HepG2 (cell line): Measurements from ENCODE around the gene POLR1H. TPM values are rescaled to one million over a fixed set of nuclear protein-coding genes. Genes with fewer than 3 reads are reported as not detected.
A peak's percentile ranks its signal among the peaks of the same experiment; 100 is the strongest.

Experiments used
- ATAC-seq: fragments of 200-7000 bp; cut with Tn5 transposase; 3 replicates; pipeline ENCODE4 v1.9.1; 2020; ENCODE audit warnings: mild to moderate bottlenecking, moderate library complexity
- BruUV-seq: library from RNA; stranded (reverse); fragments of 400-500 nt; replicated peaks from 2 replicates; lab custom pipeline; 2021; lab: Mats Ljungman, UMichigan
- CTCF ChIA-PET: fragments of 300-600 bp; formaldehyde crosslinking; extraction: SDS; loops from one replicate; lab custom pipeline; 2021; ENCODE audit warnings: low total read pairs, inconsistent platforms, low intra/inter-chr PET ratio; lab: Yijun Ruan, JAX
- POLR2A ChIA-PET: fragments of 350-600 bp; sonication (Branson Sonifier 250); formaldehyde crosslinking; loops from one replicate; lab custom pipeline; 2020; ENCODE audit warnings: antibody characterized with exemption, inconsistent platforms; lab: Yijun Ruan, JAX
- DNase-seq: peaks from one replicate; pipeline ENCODE4 v3.0.0-alpha.2; 2015; ENCODE audit warnings: low spot score
- FAIRE-seq: peaks from 3 replicates; lab custom pipeline; 2011; peaks lifted over from hg19 to GRCh38; lab: Jason Lieb, UNC
- H2AFZ ChIP-seq: one replicate; pipeline ENCODE4 v1.6.1; 2011; ENCODE audit warnings: low read length, inconsistent platforms
- H3K27ac ChIP-seq: fragments of 300-600 bp; 3 replicates; pipeline ENCODE4 v1.8.0; 2011; ENCODE audit warnings: mixed run types, mild to moderate bottlenecking, mixed read lengths, low read length, inconsistent platforms; ENCODE audit not compliant: insufficient read depth; ENCODE audit errors: extremely low read length
- H3K27me3 ChIP-seq, 2 experiments: fragments of 200-600 bp in 1 of 2; 2 replicates in 1 of 2; 3 replicates in 1 of 2; pipeline versions ENCODE4 v1.6.0 to v1.8.0; 2011; ENCODE audit warnings: low read length in 2 of 2, mild to moderate bottlenecking in 2 of 2, moderate library complexity in 2 of 2, inconsistent platforms in 1 of 2; ENCODE audit not compliant: insufficient read depth in 2 of 2, control insufficient read depth in 1 of 2
- H3K36me3 ChIP-seq, 2 experiments: fragments of 200-600 bp in 1 of 2; replicated peaks in 1 of 2; 2 replicates in 1 of 2; 3 replicates in 1 of 2; pipeline versions ENCODE4 v1.5.1 to v1.8.0; 2011; ENCODE audit warnings: low read length in 2 of 2, inconsistent platforms in 1 of 2; ENCODE audit not compliant: insufficient read depth in 2 of 2, control insufficient read depth in 1 of 2
- H3K4me1 ChIP-seq: 2 replicates; pipeline ENCODE4 v1.5.1; 2012; ENCODE audit warnings: low read length, inconsistent platforms; ENCODE audit not compliant: insufficient read depth
- H3K4me2 ChIP-seq: 2 replicates; pipeline ENCODE4 v1.6.0; 2011; ENCODE audit warnings: low read depth, low read length, inconsistent platforms
- H3K4me3 ChIP-seq, 3 experiments: fragments of 200-600 bp in 1 of 3; sonication (generic), shearing (Covaris generic) in 1 of 3; replicated peaks in 1 of 3; 2 replicates each; pipeline ENCODE4 v1.5.1; 2011 to 2016; ENCODE audit warnings: low read length in 3 of 3, inconsistent platforms in 2 of 3, low read depth in 2 of 3, mild to moderate bottlenecking in 2 of 3, control low read depth in 1 of 3, mixed read lengths in 1 of 3; ENCODE audit not compliant: insufficient read depth in 1 of 3
- H3K79me2 ChIP-seq: one replicate; pipeline ENCODE4 v1.6.1; 2011; ENCODE audit warnings: low read length, inconsistent platforms; ENCODE audit not compliant: insufficient read depth
- H3K9ac ChIP-seq: 2 replicates; pipeline ENCODE4 v1.6.0; 2011; ENCODE audit warnings: mild to moderate bottlenecking, low read depth, low read length, inconsistent platforms; ENCODE audit not compliant: insufficient read depth
- H3K9me3 ChIP-seq: 2 replicates; pipeline ENCODE4 v1.5.1; 2012; ENCODE audit warnings: mild to moderate bottlenecking, low read length
- H4K20me1 ChIP-seq: 2 replicates; pipeline ENCODE4 v1.6.0; 2011; ENCODE audit warnings: inconsistent platforms, mild to moderate bottlenecking, low read length, moderate library complexity; ENCODE audit not compliant: insufficient read depth
- DMTF1 ChIP-seq: sonication (generic); formaldehyde crosslinking; IDR thresholded peaks from 2 replicates; pipeline ENCODE4 v1.4.0; 2020; ENCODE audit warnings: mild to moderate bottlenecking, missing genetic modification reagents
- DNMT1 ChIP-seq: sonication (generic); formaldehyde crosslinking; IDR thresholded peaks from 2 replicates; pipeline ENCODE4 v1.5.1; 2020; ENCODE audit warnings: mild to moderate bottlenecking, missing genetic modification reagents
- DPF2 ChIP-seq: sonication (generic); formaldehyde crosslinking; IDR thresholded peaks from 2 replicates; pipeline ENCODE4 v1.4.0; 2020; ENCODE audit warnings: mild to moderate bottlenecking, low read depth, missing genetic modification reagents, borderline replicate concordance
- HNRNPLL ChIP-seq: fragments of 200-400 bp; formaldehyde crosslinking; IDR thresholded peaks from 2 replicates; pipeline ENCODE4 v1.6.1; 2017; ENCODE audit warnings: mild to moderate bottlenecking, low read depth, low read length; ENCODE audit not compliant: poor library complexity, severe bottlenecking
- MEIS1 ChIP-seq: sonication (generic); formaldehyde crosslinking; IDR thresholded peaks from 2 replicates; pipeline ENCODE4 v1.9.0; 2021; ENCODE audit warnings: mild to moderate bottlenecking, missing genetic modification reagents, moderate library complexity, borderline replicate concordance
- MTF2 ChIP-seq: sonication (generic); formaldehyde crosslinking; IDR thresholded peaks from 2 replicates; pipeline ENCODE4 v1.5.0; 2020; ENCODE audit warnings: missing genetic modification reagents, borderline replicate concordance
- NPAS2 ChIP-seq: sonication (generic); formaldehyde crosslinking; IDR thresholded peaks from 2 replicates; pipeline ENCODE4 v1.8.0; 2022; ENCODE audit warnings: mild to moderate bottlenecking, missing genetic modification reagents, borderline replicate concordance
- NRL ChIP-seq: sonication (generic); formaldehyde crosslinking; IDR thresholded peaks from 2 replicates; pipeline ENCODE4 v1.5.0; 2020; ENCODE audit warnings: missing genetic modification reagents, mild to moderate bottlenecking, moderate library complexity, borderline replicate concordance
- PHF20 ChIP-seq: sonication (generic); formaldehyde crosslinking; IDR thresholded peaks from 2 replicates; pipeline ENCODE4 v1.5.0; 2020; ENCODE audit warnings: mild to moderate bottlenecking, missing genetic modification reagents
- PTBP1 ChIP-seq: fragments of 200-400 bp; formaldehyde crosslinking; IDR thresholded peaks from 2 replicates; pipeline ENCODE4 v1.6.1; 2018; ENCODE audit warnings: low read length, low read depth; ENCODE audit not compliant: poor library complexity, severe bottlenecking
- TCF7 ChIP-seq: sonication (generic); IDR thresholded peaks from 2 replicates; pipeline ENCODE4 v1.6.1; 2016; ENCODE audit warnings: antibody characterized with exemption, low read depth
- ZC3H13 ChIP-seq: sonication (generic); formaldehyde crosslinking; IDR thresholded peaks from 2 replicates; pipeline ENCODE4 v1.8.1; 2023; ENCODE audit warnings: mild to moderate bottlenecking, missing genetic modification reagents, moderate library complexity
- ZNF230 ChIP-seq: sonication (generic); formaldehyde crosslinking; IDR thresholded peaks from 2 replicates; pipeline ENCODE4 v1.4.0; 2020; ENCODE audit warnings: mild to moderate bottlenecking, missing genetic modification reagents
- ZNF34 ChIP-seq: sonication (generic); formaldehyde crosslinking; IDR thresholded peaks from 2 replicates; pipeline ENCODE4 v1.4.0; 2020; ENCODE audit warnings: mild to moderate bottlenecking, missing genetic modification reagents, borderline replicate concordance
- ZNF510 ChIP-seq: sonication (generic); formaldehyde crosslinking; IDR thresholded peaks from 2 replicates; pipeline ENCODE4 v1.4.0; 2020; ENCODE audit warnings: low read depth, mild to moderate bottlenecking, missing genetic modification reagents
- ZNF546 ChIP-seq: sonication (generic); formaldehyde crosslinking; conservative IDR thresholded peaks from 2 replicates; pipeline ENCODE4 v1.8.1; 2023; ENCODE audit warnings: mild to moderate bottlenecking, missing genetic modification reagents
- ZNF558 ChIP-seq: sonication (generic); formaldehyde crosslinking; IDR thresholded peaks from 2 replicates; pipeline ENCODE4 v1.9.0; 2022; ENCODE audit warnings: mild to moderate bottlenecking, missing genetic modification reagents, borderline replicate concordance
- ZNF775 ChIP-seq: sonication (generic); formaldehyde crosslinking; IDR thresholded peaks from 2 replicates; pipeline ENCODE4 v1.4.0; 2020; ENCODE audit warnings: missing genetic modification reagents, mild to moderate bottlenecking, moderate library complexity, borderline replicate concordance
- ZNF841 ChIP-seq: sonication (generic); formaldehyde crosslinking; IDR thresholded peaks from 2 replicates; pipeline ENCODE4 v1.8.1; 2023; ENCODE audit warnings: missing genetic modification reagents, borderline replicate concordance
- ZNF891 ChIP-seq: sonication (generic); formaldehyde crosslinking; IDR thresholded peaks from 2 replicates; pipeline ENCODE4 v1.5.0; 2020; ENCODE audit warnings: mild to moderate bottlenecking, missing genetic modification reagents
- WGBS: methylation state at CpG from one replicate; pipeline ENCODE4 v1.1.6; 2017; ENCODE audit warnings: low lambda C conversion rate; 5-methylcytosine and 5-hydroxymethylcytosine counted together
- in situ Hi-C: cut with HindIII; loops from 2 replicates; pipeline ENCODE4 v1.10.0; 2017; ENCODE audit warnings: low pct_unique_long_range_greater_than_20kb; ENCODE audit not compliant: extremely low pct_ligation_motif_present
- intact Hi-C: fragments of 100-400 bp; cut with micrococcal nuclease; formaldehyde crosslinking; loops from one replicate; pipeline ENCODE4 v1.10.0; 2022; ENCODE audit not compliant: unreplicated experiment
- polyA plus RNA-seq, 8 experiments: library from polyadenylated mRNA; depleted of rRNA in 3 of 8; stranded (reverse) in 7 of 8; unstranded in 1 of 8; fragments of >200 nt; fragmentation: Illumina TruSeq in 4 of 8; extraction: Trizol in 4 of 8; gene quantifications; 2 replicates each; pipeline versions ENCODE4 v1.2.1 to v1.2.3, GENCODE V29; 2011 to 2016; ENCODE audit warnings: low read depth in 4 of 8, missing spikeins in 1 of 8, mixed read lengths in 1 of 8; ENCODE audit not compliant: insufficient read depth in 1 of 8
- total RNA-seq, 5 experiments: library from RNA; depleted of rRNA; stranded (reverse); fragments of >200 nt; fragmentation: Illumina TruSeq; extraction: Trizol; gene quantifications; 2 replicates each; pipeline ENCODE4 v1.2.3, GENCODE V29; 2016; ENCODE audit warnings: low read depth in 1 of 5

The POLR1H gene
- total and polyA plus RNA-seq, 2 of the 13 experiments (the other 11 are each of a cell fraction or from before 2014, with no cell fraction given) = 61.4 to 79.8 TPM

DNA sequence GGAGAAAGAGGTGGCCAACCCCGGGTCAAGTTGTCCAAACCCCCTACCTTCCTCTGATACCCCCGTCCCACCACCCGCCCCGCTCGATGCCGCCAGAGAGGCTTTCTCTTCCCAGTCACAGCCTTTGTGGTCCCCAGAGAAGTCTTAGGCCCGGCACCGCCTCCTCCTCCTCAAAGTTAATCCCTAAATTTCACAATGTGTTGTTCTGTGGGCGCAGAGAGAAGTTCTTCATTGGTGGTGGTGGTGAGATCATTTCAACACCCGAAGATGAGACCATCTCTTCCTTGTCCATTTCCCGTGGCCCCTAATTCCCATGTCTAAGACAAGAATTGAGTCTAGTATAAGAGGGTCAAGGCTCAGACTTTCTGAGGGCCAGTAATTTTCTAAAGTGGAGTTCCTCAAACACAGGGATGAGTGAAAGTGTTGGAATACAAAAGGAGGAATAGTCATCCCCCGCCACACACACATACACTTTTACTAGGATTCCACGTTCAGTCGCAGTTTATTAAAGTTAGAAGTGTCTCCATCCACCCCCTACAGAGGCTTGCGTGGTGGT is 41.4 kb downstream of the POLR1H start:
- no peaks in the 10 kb centered on the region for H3K36me3 ChIP-seq
- peak overlapping the region; percentile 79 for H3K9ac ChIP-seq
- H3K27ac ChIP-seq = peak overlapping the region; percentile 79
- H3K4me2 ChIP-seq = peak overlapping the region; percentile 96
- peak; percentile 29 for DNase-seq
- H3K4me1 ChIP-seq = peaks cover 63% of the 10 kb centered on the region
- H3K79me2 ChIP-seq = peaks cover 9% of the 10 kb centered on the region
- ChIA-PET CTCF (interaction anchor here (1.5 to 6.0 kb wide), 4 partner anchors 29 to 116 kb away, joined by 4 to 140 read pairs (median 25); no protein-coding TSS in a partner anchor), POLR2A (interaction anchor here (0.7 to 3.1 kb wide), 35 partner anchors 10 to 224 kb away, joined by 3 to 43 read pairs (median 6); partner anchors contain the start of genes POLR1H, PPP1R11, TRIM15 and TRIM26)
- no TSS peak for BruUV-seq
- no peaks in the 10 kb centered on the region for H4K20me1 ChIP-seq
- H2AFZ ChIP-seq = peak overlapping the region; percentile 30
- FAIRE-seq = no peak
- no peaks in the 10 kb centered on the region; a peak in 1 of 5 replicates for H3K27me3 ChIP-seq
- H3K4me3 ChIP-seq = peak overlapping the region; percentile 63 to 77 (median 63)
- intact Hi-C loops = loop anchor here (2.0 kb wide), 1 partner anchor 36 kb away; the partner anchor contains the start of gene PPP1R11
- 4% methylated on average over 15 of the region's 15 CpGs for WGBS
- in situ Hi-C loops = loop anchor here (5.0 kb wide), 1 partner anchor 70 kb away; no protein-coding TSS in a partner anchor
- H3K9me3 ChIP-seq = no peaks in the 10 kb centered on the region
- peak; percentile 1 for ATAC-seq
- TF ChIP-seq NRL (CRISPR knock-in tag) (0 out of 2 replicates have a peak, but pooled peaks have one; percentile 12), DPF2 (CRISPR knock-in tag) (0 out of 2 replicates have a peak, but pooled peaks have one; percentile 28), NPAS2 (CRISPR knock-in tag) (0 out of 2 replicates have a peak, but pooled peaks have one; percentile 2), ZNF510 (CRISPR knock-in tag) (0 out of 2 replicates have a peak, but pooled peaks have one; percentile 6), HNRNPLL (no peak), ZC3H13 (CRISPR knock-in tag) (0 out of 2 replicates have a peak, but pooled peaks have one; percentile 9), MEIS1 (peak; percentile 61), ZNF558 (CRISPR knock-in tag) (0 out of 2 replicates have a peak, but pooled peaks have one; percentile 7), ZNF230 (0 out of 2 replicates have a peak, but pooled peaks have one; percentile 2), ZNF841 (CRISPR knock-in tag) (0 out of 2 replicates have a peak, but pooled peaks have one; percentile 24), ZNF891 (CRISPR knock-in tag) (0 out of 2 replicates have a peak, but pooled peaks have one; percentile 6), PTBP1 (peak; percentile 17), ZNF546 (CRISPR knock-in tag) (peak; percentile 44; the same call in 1 of the 2 replicates), MTF2 (CRISPR knock-in tag) (0 out of 2 replicates have a peak, but pooled peaks have one; percentile 14), ZNF34 (0 out of 2 replicates have a peak, but pooled peaks have one; percentile 76), TCF7 (no peak), DNMT1 (CRISPR knock-in tag) (0 out of 2 replicates have a peak, but pooled peaks have one; percentile 12), DMTF1 (no peak), ZNF775 (0 out of 2 replicates have a peak, but pooled peaks have one; percentile 52), PHF20 (0 out of 2 replicates have a peak, but pooled peaks have one; percentile 21)
